OCI-LY7 (cell line): Measurements from ENCODE around the gene STK32C.
"Not testable (repeated sequence)": the region's sequence is repeated elsewhere in the genome, so short reads cannot be mapped to it uniquely, and the experiment has no call there.

ENCODE experiments used
- EZH2phosphoT487 ChIP-seq: fragments of 200-600 bp; sonication (generic); IDR thresholded peaks from 2 replicates; pipeline ENCODE4 v1.6.1; 2018; ENCODE audit warnings: low read depth, borderline replicate concordance, mild to moderate bottlenecking, mixed run types, antibody characterized with exemption, low read length, moderate library complexity, mixed read lengths
- TF ChIP-seq, protein P1 (sequence below): fragments of 200-600 bp; sonication (generic); conservative IDR thresholded peaks from 2 replicates; pipeline ENCODE4 v1.5.1; 2014; ENCODE audit warnings: mild to moderate bottlenecking, antibody characterized with exemption, low read length, moderate library complexity, mixed read lengths

- not testable (repeated sequence) for TF ChIP-seq EZH2phosphoT487
- TF ChIP-seq, protein P1, sequence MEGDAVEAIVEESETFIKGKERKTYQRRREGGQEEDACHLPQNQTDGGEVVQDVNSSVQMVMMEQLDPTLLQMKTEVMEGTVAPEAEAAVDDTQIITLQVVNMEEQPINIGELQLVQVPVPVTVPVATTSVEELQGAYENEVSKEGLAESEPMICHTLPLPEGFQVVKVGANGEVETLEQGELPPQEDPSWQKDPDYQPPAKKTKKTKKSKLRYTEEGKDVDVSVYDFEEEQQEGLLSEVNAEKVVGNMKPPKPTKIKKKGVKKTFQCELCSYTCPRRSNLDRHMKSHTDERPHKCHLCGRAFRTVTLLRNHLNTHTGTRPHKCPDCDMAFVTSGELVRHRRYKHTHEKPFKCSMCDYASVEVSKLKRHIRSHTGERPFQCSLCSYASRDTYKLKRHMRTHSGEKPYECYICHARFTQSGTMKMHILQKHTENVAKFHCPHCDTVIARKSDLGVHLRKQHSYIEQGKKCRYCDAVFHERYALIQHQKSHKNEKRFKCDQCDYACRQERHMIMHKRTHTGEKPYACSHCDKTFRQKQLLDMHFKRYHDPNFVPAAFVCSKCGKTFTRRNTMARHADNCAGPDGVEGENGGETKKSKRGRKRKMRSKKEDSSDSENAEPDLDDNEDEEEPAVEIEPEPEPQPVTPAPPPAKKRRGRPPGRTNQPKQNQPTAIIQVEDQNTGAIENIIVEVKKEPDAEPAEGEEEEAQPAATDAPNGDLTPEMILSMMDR: not testable (repeated sequence)
Observed at GRCh38 chr10:132317477-132317876, 9.7 kb upstream of the STK32C start.
